NCI-H2227 treated with DMSO at 0.1 percent for 48 hours (cell line): ENCODE measurements around the gene FGF14.

ENCODE experiments used
- DNase-seq: peaks from one replicate; lab custom pipeline; 2025; lab: John Stamatoyannopoulos, UW

The FGF14 gene

DNA sequence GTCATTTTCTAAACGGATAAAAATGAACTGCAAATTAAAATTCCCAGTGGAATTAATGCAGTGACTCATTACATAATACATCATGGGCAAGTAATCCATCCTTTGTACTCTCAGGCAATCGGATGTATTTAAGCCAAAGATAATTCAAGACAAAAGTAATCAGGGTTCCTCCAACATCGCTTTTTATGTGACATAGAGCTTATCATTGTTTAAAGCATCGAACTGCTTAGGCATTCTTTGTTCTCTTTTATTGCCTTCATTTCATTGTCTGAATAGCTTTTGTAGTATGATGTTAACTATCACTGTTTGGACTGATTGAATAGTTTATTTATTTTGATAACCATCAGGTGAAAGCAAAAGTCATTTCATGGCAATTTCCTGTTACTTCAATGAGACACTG lies 740.0 kb downstream of the FGF14 start:
- no peak for DNase-seq
